ENCODE data around the gene GMDS. TPM values are rescaled to one million over a fixed set of nuclear protein-coding genes. Genes with fewer than 3 reads are reported as not detected.

The GMDS gene
- total and polyA plus RNA-seq, 5 donors, result 8.1 to 13.5 (median 12.6) TPM

GRCh38 chr6:2188397-2188796, 57.0 kb downstream of the GMDS start:
- intact Hi-C loops (cut with DNase I), result no loop called here
- DNase-seq (no peak), ATAC-seq (no peak)
- no peak overlapping the region for H3K4me3 ChIP-seq (ENCODE audit: low read length)
- no peaks in the 10 kb centered on the region for H3K9me3 ChIP-seq (ENCODE audit: control insufficient read depth, low read length)
- H3K27ac ChIP-seq (ENCODE audit: low read length), result no peak overlapping the region
- H3K27me3 ChIP-seq (ENCODE audit: control insufficient read depth, insufficient read depth), result no peaks in the 10 kb centered on the region
- H3K4me1 ChIP-seq (ENCODE audit: control insufficient read depth, insufficient read depth, low read length), result no peaks in the 10 kb centered on the region
- WGBS, result 96% methylated on average over 5 of the region's 5 CpGs

GRCh38 chr6:2187826-2188225, 57.6 kb downstream of the GMDS start:
- 82% methylated on average over 3 of the region's 3 CpGs for WGBS
- Histone ChIP-seq H3K4me3 (ENCODE audit: low read length) (no peak overlapping the region), H3K27ac (ENCODE audit: low read length) (no peak overlapping the region), H3K4me1 (ENCODE audit: control insufficient read depth, insufficient read depth, low read length) (no peaks in the 10 kb centered on the region), H3K9me3 (ENCODE audit: control insufficient read depth, low read length) (no peaks in the 10 kb centered on the region), H3K27me3 (ENCODE audit: control insufficient read depth, insufficient read depth) (no peaks in the 10 kb centered on the region)
- DNase-seq (no peak), ATAC-seq (no peak)
- intact Hi-C loops (cut with DNase I), result no loop called here

GRCh38 chr6:2186516-2186915, 58.9 kb downstream of the GMDS start:
- DNase-seq (no peak), ATAC-seq (no peak)
- intact Hi-C loops (cut with DNase I), result no loop called here
- Histone ChIP-seq H3K4me1 (ENCODE audit: control insufficient read depth, insufficient read depth, low read length) (no peaks in the 10 kb centered on the region), H3K9me3 (ENCODE audit: control insufficient read depth, low read length) (no peaks in the 10 kb centered on the region), H3K27ac (ENCODE audit: low read length) (no peak overlapping the region), H3K4me3 (ENCODE audit: low read length) (no peak overlapping the region), H3K27me3 (ENCODE audit: control insufficient read depth, insufficient read depth) (no peaks in the 10 kb centered on the region)
- 94% methylated on average over 4 of the region's 4 CpGs for WGBS

- DNase-seq (no peak), ATAC-seq (no peak)
- Histone ChIP-seq H3K9me3 (ENCODE audit: control insufficient read depth, low read length) (no peaks in the 10 kb centered on the region), H3K27ac (ENCODE audit: low read length) (no peak overlapping the region), H3K4me1 (ENCODE audit: control insufficient read depth, insufficient read depth, low read length) (no peaks in the 10 kb centered on the region), H3K27me3 (ENCODE audit: control insufficient read depth, insufficient read depth) (no peaks in the 10 kb centered on the region), H3K4me3 (ENCODE audit: low read length) (no peak overlapping the region)
- intact Hi-C loops (cut with DNase I), result no loop called here
- 75% methylated on average over 2 of the region's 2 CpGs for WGBS
Observed at GRCh38 chr6:2185466-2185865, 59.9 kb downstream of the GMDS start.

GRCh38 chr6:2184700-2185455, 60.5 kb downstream of the GMDS start:
- no peak for DNase-seq
- no peak overlapping the region for H3K27ac ChIP-seq (ENCODE audit: low read length)
- no peak overlapping the region for H3K4me3 ChIP-seq (ENCODE audit: low read length)
- intact Hi-C loops (cut with DNase I), result no loop called here
- H3K4me1 ChIP-seq (ENCODE audit: control insufficient read depth, insufficient read depth, low read length), result no peaks in the 10 kb centered on the region
- H3K27me3 ChIP-seq (ENCODE audit: control insufficient read depth, insufficient read depth), result no peaks in the 10 kb centered on the region
- 70% methylated on average over 7 of the region's 7 CpGs for WGBS
- ATAC-seq, result peak; percentile 39 to 69
- no peaks in the 10 kb centered on the region for H3K9me3 ChIP-seq (ENCODE audit: control insufficient read depth, low read length)

- Histone ChIP-seq H3K9me3 (ENCODE audit: control insufficient read depth, low read length) (no peaks in the 10 kb centered on the region), H3K27me3 (ENCODE audit: control insufficient read depth, insufficient read depth) (no peaks in the 10 kb centered on the region), H3K4me3 (ENCODE audit: low read length) (no peak overlapping the region), H3K4me1 (ENCODE audit: control insufficient read depth, insufficient read depth, low read length) (no peaks in the 10 kb centered on the region), H3K27ac (ENCODE audit: low read length) (no peak overlapping the region)
- WGBS, result 100% methylated on average over 1 of the region's 1 CpG
- DNase-seq, result no peak
- ATAC-seq, result no peak
- intact Hi-C loops (cut with DNase I), result no loop called here
Observed at GRCh38 chr6:2183752-2184151, 61.7 kb downstream of the GMDS start.

- Histone ChIP-seq H3K9me3 (ENCODE audit: control insufficient read depth, low read length) (no peaks in the 10 kb centered on the region), H3K27ac (ENCODE audit: low read length) (no peak overlapping the region), H3K4me1 (ENCODE audit: control insufficient read depth, insufficient read depth, low read length) (no peaks in the 10 kb centered on the region), H3K27me3 (ENCODE audit: control insufficient read depth, insufficient read depth) (no peaks in the 10 kb centered on the region), H3K4me3 (ENCODE audit: low read length) (no peak overlapping the region)
- intact Hi-C loops (cut with DNase I), result no loop called here
- DNase-seq, result no peak
- no peak for ATAC-seq
Observed at GRCh38 chr6:2183246-2183645, 62.2 kb downstream of the GMDS start.

- Histone ChIP-seq H3K9me3 (ENCODE audit: control insufficient read depth, low read length) (no peaks in the 10 kb centered on the region), H3K27ac (ENCODE audit: low read length) (no peak overlapping the region), H3K4me1 (ENCODE audit: control insufficient read depth, insufficient read depth, low read length) (no peaks in the 10 kb centered on the region), H3K27me3 (ENCODE audit: control insufficient read depth, insufficient read depth) (no peaks in the 10 kb centered on the region), H3K4me3 (ENCODE audit: low read length) (no peak overlapping the region)
- ATAC-seq, result no peak
- WGBS, result 84% methylated on average over 1 of the region's 1 CpG
- intact Hi-C loops (cut with DNase I), result no loop called here
- DNase-seq, result no peak
Observed at GRCh38 chr6:2182251-2182650, 63.2 kb downstream of the GMDS start.

- intact Hi-C loops (cut with DNase I), result no loop called here
- H3K4me1 ChIP-seq (ENCODE audit: control insufficient read depth, insufficient read depth, low read length), result no peaks in the 10 kb centered on the region
- H3K4me3 ChIP-seq (ENCODE audit: low read length), result no peak overlapping the region
- 80% methylated on average over 2 of the region's 2 CpGs for WGBS
- no peaks in the 10 kb centered on the region for H3K9me3 ChIP-seq (ENCODE audit: control insufficient read depth, low read length)
- no peaks in the 10 kb centered on the region for H3K27me3 ChIP-seq (ENCODE audit: control insufficient read depth, insufficient read depth)
- ATAC-seq (peak in 1 of 2 donors; percentile 52), DNase-seq (no peak)
- no peak overlapping the region for H3K27ac ChIP-seq (ENCODE audit: low read length)
Observed at GRCh38 chr6:2181567-2181966, 63.8 kb downstream of the GMDS start.

- Histone ChIP-seq H3K27me3 (ENCODE audit: control insufficient read depth, insufficient read depth) (no peaks in the 10 kb centered on the region), H3K27ac (ENCODE audit: low read length) (no peak overlapping the region), H3K9me3 (ENCODE audit: control insufficient read depth, low read length) (no peaks in the 10 kb centered on the region), H3K4me1 (ENCODE audit: control insufficient read depth, insufficient read depth, low read length) (no peaks in the 10 kb centered on the region), H3K4me3 (ENCODE audit: low read length) (no peak overlapping the region)
- no peak for DNase-seq
- no peak for ATAC-seq
- intact Hi-C loops (cut with DNase I), result no loop called here
Observed at GRCh38 chr6:2179950-2180349, 65.5 kb downstream of the GMDS start.

GRCh38 chr6:2179241-2179640, 66.2 kb downstream of the GMDS start:
- DNase-seq (no peak), ATAC-seq (no peak)
- Histone ChIP-seq H3K27me3 (ENCODE audit: control insufficient read depth, insufficient read depth) (no peaks in the 10 kb centered on the region), H3K4me1 (ENCODE audit: control insufficient read depth, insufficient read depth, low read length) (no peaks in the 10 kb centered on the region), H3K9me3 (ENCODE audit: control insufficient read depth, low read length) (no peaks in the 10 kb centered on the region), H3K27ac (ENCODE audit: low read length) (no peak overlapping the region), H3K4me3 (ENCODE audit: low read length) (no peak overlapping the region)
- WGBS, result 71% methylated on average over 1 of the region's 1 CpG
- intact Hi-C loops (cut with DNase I), result no loop called here

GRCh38 chr6:2178125-2178524, 67.3 kb downstream of the GMDS start:
- DNase-seq (no peak), ATAC-seq (no peak)
- no peaks in the 10 kb centered on the region for H3K9me3 ChIP-seq (ENCODE audit: control insufficient read depth, low read length)
- no peaks in the 10 kb centered on the region for H3K4me1 ChIP-seq (ENCODE audit: control insufficient read depth, insufficient read depth, low read length)
- no peak overlapping the region for H3K27ac ChIP-seq (ENCODE audit: low read length)
- WGBS, result 95% methylated on average over 4 of the region's 4 CpGs
- intact Hi-C loops (cut with DNase I), result no loop called here
- no peak overlapping the region for H3K4me3 ChIP-seq (ENCODE audit: low read length)
- no peaks in the 10 kb centered on the region for H3K27me3 ChIP-seq (ENCODE audit: control insufficient read depth, insufficient read depth)
